GM21825 (cell line): ENCODE results near the gene RPL6.
"Not testable (repeated sequence)": the region's sequence is repeated elsewhere in the genome, so short reads cannot be mapped to it uniquely, and the experiment has no call there.

Experiments
- ATAC-seq: cut with Tn5 transposase; IDR thresholded peaks from one replicate; pipeline ENCODE4 v1.9.1; 2021; ENCODE audit warnings: mild to moderate bottlenecking, moderate library complexity; ENCODE audit not compliant: unreplicated experiment

The RPL6 gene

DNA sequence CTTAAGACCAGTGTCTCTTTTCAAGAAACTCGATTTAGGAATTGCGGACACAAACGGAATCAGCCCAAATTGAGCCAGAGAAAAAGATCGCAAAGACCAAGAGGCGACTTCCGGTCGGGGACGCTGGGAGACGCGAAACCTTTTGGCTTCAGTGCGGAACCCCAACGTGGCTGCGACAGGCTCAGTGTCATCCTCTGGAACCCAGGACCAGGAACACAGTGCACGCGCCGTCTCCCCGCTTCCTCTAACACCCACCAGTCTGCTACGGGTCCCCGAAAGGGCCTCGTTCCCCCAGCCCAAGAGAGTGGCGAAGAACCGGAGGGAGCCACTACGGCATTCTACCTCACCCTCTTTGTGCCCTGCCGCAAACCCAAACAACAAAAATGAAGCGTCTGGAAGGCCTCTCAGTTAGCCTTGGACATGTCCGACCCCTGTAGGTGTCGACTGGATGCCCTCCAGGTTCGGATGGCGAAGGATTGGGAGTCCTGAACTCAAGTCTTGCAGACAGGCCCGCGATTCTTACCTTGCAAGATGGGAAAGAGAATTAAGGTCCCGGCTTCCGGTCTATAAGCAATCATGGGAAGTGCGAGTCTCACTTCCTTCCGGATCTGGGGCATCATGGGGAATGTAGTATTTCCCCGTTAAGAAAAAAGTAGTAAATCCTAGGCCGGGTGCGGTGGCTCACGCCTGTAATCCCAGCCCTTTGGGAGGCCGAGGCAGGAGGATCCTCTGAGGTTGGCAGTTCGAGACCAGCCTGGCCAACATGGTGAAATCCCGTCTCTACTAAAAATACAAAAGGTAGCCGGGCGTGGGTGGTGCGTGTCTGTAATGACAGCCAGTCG, at the start of gene RPL6:
Gene RPL6 (minus strand): TSS at position 542 of the 842 bp plus-strand sequence. CDS start 949 bp downstream, outside the sequence.
- peak; percentile 65 for ATAC-seq

DNA sequence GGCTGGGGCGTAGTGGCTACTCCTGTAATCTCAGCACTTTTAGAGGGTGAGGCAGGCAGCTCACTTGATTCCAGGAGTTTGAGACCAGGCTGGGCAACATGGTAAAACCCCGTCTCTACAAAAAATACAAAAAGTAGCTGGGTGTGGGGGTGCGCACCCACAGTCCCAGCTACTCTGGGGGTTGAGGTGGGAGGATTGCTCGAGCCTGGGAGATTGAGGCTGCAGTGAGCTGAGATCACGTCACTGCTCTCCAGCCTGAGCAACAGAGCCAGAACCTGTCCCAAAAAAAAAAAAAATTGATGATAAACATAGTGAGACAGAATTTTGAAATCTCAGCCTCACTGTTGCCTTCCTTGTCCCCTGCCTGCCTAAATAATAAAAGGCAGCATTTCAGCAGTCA, 49.3 kb upstream of the RPL6 start:
- no peak for ATAC-seq

DNA sequence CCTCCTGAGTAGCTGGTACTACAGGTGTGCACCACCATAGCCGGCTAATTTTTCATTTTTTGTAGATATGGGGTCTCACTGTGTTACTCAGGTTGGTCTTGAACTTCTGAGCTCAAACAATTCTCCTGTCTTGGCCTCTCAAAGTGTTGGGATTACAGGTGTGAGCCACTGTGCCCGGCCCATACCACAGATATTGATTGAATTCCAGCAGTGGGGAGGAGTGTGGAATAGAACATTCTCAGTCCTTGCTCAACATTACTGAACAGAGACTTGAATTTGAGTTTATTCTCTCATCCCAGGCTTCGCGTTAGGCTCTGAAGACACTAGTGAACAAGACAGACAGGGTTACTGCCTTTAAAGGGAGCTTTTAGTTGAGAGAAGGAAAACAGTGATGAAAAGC, 48.9 kb upstream of the RPL6 start:
- no peak for ATAC-seq

DNA sequence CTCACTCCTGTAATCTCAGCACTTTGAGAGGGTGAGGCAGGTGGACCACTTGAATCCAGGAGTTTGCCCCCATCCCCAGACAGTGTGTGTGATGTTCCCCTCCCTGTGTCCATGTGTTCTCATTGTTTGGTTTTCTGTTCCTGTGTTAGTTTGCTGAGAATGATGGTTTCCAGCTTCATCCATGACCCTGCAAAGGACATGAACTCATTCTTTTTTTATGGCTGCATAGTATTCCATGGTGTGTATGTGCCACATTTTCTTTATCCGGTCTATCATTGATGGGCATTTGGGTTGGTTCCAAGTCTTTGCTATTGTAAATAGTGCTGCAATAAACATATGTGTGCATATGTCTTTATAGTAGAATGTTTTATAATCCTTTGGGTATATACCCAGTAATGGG, 47.7 kb upstream of the RPL6 start:
- not testable (repeated sequence) for ATAC-seq

DNA sequence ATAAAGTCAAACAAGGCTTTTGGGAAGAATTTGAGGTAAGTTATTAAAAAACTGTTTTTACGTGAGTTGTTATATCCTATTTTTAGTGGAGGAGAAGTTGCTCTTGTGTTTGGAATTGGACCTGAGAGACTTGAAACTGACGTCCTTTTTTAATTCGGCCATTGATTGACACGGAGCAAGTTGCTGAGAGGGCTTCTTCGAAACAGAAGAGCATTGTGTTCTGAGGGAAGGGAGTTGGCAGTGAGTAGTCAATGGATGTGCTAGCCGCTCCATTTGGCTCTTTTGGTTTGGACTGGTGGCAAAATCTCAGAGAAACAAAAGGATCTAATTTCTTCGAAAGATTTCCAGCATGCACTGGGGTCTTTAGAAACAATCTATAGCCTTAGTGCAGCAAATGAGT, 46.6 kb upstream of the RPL6 start:
- no peak for ATAC-seq

DNA sequence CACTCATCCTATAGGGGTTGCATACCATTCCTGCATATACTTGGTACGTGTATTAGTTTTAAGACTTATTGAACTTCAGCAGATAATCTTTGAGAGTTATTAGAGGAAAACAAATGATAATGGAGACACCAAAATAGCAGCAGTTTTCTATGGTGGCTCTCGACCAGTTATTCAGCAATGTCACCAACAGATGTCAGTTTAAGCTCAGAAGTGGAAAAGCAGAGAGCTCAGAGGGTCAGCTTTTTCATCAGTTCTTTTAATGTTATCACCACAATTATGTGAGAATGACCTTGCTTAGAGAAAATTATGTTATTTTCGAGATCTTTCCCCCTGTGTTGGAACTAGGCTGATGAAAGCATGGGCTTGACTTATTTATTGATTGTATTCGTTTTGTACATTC, 41.3 kb upstream of the RPL6 start:
- no peak for ATAC-seq

DNA sequence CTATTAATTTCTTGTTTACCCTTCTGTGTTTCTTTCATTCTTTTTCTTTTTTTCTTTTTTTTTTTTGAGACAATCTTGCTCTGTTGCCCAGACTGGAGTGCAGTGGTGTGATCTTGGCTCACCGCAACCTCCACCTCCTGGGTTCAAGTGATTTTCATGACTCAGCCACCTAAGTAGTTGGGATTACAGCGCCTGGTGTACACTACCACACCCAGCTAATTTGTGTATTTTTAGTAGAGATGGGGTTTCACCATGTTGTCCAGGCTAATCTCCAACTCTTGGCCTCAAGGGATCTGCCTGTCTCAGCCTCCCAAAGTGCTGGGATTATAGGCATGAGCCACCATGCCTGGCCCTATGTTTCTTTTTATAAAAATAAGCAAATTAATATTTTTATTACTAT, 38.8 kb upstream of the RPL6 start:
- ATAC-seq: not testable (repeated sequence)

DNA sequence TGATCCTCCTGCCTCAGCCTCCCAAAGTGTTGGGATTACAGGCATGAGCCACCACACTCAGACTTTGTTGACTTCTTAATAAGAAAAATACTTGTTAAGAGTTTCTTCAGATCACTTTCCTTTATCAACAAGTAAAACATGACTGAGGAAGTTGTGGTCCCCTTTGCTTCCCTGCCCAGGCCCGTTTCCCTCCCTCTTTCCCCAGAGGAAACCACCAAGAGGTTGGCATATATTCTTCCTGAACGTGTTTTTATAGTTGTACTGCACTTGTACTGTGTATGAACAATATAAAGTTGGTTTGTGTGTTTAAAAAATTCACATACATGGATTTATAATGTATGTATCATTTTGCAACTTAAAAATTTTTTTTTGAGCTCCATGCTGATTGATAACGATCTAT, 37.7 kb upstream of the RPL6 start:
- no peak for ATAC-seq

DNA sequence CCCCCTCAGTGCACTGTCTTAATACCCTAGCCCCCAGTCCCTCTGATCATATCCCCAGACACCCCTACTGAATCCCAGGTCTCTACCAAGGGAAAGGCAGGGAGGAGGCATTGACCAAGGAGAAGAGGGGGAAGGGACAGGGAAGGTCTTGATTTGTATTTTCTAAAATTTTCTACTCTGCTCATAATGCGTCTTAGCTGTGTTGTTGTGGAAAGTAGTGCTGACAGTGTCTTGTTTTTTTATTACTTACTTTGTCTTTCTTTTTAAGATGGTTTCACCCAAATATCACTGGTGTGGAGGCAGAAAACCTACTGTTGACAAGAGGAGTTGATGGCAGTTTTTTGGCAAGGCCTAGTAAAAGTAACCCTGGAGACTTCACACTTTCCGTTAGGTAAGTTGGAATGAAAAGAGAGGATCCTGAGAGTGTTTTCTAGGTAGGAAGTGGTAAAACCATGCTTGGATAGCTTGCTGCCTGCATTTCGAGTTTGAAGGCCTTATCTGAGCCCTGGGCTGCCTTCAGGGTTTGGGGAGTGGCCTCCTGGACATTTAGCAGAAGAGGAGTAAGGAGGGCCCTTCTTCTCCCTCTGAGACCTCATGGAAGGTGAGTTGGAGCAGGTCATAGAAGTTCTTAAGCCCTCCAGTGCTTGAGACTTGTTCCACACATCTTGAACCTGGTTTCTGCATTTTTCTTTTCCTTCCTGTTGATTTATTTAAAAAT, 36.8 kb upstream of the RPL6 start:
- no peak for ATAC-seq

DNA sequence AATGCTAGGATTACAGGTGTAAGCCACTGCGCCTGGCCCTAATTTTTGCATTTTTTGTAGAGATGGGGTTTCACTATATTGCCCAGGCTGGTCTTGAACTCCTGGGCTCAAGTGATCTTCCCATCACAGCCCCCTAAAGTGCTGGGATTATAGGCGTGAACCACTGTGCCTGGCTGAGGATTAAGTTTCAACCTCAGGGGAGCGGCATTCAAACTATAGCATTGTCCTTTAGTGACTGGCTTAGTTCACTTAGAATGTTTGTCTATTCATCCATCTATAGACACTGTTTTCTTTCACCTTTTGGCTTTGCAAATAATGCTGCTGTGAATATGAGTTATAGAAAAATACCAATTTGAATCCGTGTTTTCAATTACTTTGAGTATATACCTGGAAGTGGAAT, 34.5 kb upstream of the RPL6 start:
- no peak for ATAC-seq

DNA sequence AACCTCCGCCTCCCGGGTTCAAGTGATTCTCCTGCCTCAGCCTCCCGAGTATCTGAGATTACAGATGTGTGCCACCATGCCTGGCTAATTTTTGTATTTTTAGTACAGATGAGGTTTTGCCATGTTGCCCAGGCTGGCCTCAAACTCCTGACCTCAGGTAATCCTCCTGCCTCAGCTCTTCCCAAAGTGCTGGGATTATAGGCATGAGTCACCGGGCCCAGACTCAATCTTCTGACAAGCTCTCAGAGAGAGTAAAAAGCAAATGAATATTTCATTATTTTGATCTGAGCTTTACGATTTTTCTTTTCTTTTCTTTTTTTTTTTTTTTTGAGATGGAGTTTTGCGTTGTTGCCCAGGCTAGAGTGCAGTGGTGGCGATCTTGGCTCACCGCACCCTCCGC, 31.2 kb upstream of the RPL6 start:
- not testable (repeated sequence) for ATAC-seq

DNA sequence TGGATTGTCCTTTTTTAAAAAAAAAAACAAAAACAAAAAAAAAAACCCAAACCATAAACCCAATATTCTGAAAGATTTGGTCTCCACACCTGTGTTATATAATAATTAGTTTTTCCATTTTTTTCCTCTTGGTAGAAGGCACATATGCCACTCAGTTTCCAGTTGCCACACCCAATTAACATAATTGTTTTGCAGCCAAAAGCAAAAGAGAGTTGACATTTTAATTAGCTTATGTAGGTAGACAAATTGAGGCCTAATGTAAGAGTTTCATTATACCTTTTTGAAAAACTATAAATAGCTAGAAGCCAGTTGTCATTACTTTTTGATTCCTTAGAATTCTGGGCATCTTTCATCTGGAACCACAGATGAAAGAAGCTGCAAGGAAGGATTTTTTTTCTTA, 30.4 kb upstream of the RPL6 start:
- ATAC-seq: no peak

DNA sequence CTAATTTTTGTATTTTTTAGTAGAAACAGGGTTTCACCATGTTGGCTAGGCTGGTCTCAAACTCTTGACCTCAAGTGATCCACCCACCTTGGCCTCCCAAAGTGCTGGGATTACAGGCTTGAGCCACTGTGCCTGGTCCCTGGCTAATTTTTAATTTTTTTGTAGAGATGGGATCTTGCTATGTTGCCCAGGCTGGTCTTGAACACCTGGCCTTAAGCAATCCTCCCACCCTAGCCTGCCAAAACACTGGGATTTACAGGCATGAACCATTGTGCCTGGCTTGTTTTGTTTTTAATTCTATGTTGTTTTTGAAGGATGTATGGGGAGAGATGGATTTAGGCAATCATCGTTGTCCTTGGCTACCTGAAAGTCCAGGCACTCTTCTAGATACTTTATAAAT, 29.2 kb upstream of the RPL6 start:
- not testable (repeated sequence) for ATAC-seq

DNA sequence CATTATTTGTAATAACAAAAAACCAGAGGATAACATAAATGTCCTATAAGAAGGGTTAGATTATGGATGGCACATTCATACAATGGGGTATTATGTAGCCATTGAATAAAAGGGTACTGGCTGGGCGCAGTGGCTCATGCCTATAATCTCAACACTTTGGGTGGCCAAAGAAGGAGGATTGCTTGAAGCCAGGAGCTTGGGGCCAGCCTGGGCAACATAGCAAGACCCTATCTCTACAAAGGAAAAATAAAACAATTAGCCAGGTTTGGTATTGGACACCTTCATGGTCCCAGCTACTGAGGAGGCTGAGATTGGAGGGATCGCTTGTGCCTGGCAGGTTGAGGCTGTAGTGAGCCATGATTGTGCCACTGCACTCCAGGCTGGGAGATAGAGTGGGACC, 24.1 kb upstream of the RPL6 start:
- ATAC-seq: no peak

DNA sequence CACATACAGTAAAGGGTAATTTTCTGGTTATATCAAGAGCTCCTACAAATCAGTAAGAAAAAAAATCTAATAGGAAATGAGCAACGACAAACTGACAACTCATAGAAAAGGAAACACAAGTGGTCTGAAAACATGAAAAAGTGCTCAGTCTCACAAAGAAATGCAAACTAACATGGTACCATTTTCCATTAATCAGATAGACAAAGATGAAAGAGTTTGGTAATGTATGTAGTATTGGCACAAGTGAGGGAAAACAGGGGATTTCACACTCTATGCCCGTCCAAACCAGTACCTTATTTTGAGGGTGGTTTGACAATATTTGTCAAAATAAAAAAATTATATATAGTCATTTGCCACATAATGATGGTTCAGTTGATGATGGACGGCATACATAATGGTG, 22.6 kb upstream of the RPL6 start:
- no peak for ATAC-seq

DNA sequence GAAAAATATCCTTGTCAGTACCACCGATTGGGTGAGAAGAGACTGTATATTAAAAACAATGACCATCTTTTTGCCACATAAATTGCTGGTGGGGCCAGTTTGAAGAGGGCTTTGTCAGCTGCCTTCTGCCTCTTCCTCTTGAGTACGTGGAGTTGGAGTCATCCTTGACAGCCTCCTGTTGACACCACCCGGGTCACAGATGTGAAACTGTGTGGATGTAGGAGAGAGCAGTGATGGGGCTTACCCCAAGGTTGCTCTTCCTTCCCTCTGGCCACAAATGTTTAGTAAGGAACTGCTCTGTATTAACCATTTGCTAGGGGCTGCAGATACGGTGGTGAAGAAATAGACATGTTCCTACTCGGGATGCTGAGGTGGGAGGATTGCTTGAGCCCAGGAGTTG, 21.5 kb upstream of the RPL6 start:
- no peak for ATAC-seq

DNA sequence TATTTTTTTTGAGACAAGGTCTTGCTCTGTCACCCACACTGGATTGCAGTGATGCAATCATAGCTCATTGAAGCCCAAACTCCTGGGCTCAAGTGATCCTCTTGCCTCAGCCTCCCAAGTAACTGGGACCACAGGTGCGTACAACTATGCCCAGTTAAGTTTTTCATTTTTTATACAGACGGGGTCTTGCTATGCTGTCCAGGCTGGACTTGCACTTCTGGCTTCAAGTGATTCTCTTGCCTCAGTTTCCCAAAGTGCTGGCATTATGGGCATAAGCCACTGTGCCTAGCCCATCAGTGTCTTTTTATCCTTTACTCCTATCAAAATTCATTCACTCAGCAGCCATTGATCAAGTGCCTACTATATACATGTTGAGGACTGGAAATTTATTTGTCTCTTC, 18.4 kb upstream of the RPL6 start:
- ATAC-seq: no peak

DNA sequence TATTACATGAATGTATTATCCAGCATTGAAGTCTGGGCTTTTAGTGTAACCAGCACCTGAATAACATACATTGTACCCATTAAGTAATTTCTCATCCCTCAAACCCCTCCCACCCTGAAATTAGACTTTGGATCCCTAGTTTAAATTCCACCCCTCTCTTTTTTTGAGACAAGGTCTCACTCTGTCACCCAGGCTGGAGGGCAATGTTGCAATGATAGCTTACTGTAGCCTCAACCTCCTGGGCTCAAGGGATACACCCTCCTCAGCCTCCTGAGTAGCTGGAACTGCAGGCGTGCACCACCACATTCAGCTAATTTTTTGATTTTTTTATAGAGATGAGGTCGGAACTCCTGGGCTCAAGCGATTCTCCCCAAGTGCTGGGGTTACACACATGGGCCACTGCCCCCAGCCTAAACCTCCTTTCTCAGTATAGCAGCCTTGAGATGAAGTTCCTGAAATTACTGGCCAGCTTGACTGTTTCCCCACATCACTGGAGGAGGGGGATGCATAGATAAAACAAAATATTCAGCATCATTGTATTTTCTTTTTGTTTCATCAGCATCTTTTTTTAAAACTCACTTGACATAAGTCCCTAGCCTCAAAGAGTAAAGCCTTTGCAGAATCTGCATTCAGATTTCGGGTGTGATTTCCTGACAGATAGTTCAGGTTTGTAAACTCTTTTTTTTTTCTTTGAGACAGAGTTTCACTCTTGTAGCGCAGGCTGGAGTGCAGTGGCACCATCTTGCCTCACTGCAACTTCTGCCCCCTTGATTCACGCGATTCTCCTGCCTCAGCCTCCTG, 16.4 kb upstream of the RPL6 start:
- ATAC-seq: no peak

DNA sequence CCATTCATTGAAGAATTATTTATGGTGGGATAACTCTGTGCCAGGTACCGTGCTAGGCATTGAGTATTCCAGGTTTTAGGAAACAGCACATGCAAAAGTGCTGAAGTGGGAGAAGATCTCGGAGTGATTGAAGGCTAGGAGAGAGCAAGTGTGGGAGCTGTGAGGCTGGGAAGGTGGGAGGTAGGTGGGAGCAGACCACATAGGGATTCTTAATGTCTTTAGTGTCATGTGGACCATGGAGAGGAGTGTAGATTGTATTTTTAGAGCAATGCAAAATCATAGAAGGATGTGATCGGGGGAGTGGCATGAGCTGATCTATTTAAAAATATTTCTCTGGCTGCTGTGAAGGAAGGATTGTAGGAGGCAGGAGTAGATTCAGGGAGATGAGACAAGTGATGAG, 14.7 kb upstream of the RPL6 start:
- no peak for ATAC-seq

DNA sequence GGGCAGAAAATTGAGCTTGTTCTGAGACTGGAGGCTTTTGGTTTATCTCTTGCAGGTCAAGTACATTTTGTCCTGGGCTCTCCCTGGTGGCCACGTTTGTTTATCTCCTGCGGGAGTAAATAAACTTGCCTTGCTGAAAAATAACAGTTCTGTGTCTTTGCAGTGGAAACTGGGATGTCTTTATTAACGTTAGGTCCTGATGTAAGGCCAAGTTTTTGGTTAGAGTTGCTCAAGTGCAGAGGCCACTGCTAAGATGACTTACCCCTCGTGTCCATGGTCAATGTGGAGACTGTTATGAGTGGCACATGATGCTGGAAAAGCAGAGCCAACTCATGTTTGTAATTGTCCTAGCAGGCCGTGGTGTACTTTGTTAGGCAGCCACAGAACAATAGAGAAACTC, 13.1 kb upstream of the RPL6 start:
- ATAC-seq: no peak

DNA sequence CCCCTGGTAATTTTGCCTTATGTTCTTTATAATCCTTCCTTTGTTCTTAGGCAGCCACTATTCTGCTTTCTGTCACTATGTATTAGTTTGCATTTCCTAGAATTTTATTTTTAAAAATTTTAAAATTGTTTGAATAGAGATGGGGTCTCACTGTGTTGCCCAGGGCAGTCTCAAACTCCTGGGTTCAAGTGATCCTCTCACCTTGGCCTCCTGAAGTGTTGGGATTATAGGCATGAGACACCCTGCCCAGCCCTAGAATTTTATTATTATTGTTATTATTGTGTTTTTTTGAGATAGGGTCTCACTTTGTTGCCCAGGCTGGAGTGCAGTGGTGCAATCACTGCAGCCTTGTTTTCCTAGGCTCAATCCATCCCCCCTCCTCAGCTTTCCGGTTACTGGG, 12.0 kb upstream of the RPL6 start:
- no peak for ATAC-seq

DNA sequence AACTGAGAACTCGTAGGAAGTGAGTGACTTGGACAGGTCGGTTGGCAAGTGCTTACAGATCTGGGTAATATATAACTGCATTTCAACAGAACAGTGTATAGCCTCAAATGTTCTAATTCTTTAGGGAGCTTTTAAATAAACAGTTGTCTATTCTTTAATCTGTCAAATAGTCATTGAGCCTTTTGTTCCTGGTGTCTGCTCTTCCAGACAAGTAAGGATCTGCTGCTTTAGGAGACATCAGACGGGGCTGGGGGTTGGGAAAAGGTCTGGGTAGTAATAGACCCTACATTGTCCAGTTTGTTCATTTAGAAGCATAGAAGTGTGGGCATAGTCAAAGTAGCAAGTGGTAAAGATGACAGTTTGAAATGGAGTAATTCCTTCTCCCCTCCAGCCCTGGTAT, 11.3 kb upstream of the RPL6 start:
- no peak for ATAC-seq
